GM18873 (cell line): ENCODE data around the gene ANKZF1.
"Not testable (repeated sequence)": the region's sequence is repeated elsewhere in the genome, so short reads cannot be mapped to it uniquely, and the experiment has no call there.

ENCODE experiments used
- ATAC-seq: cut with Tn5 transposase; IDR thresholded peaks from one replicate; pipeline ENCODE4 v1.9.1; 2021; ENCODE audit warnings: mild to moderate bottlenecking, moderate library complexity, moderate number of reproducible peaks; ENCODE audit not compliant: unreplicated experiment, low FRiP score

The ANKZF1 gene

GRCh38 chr2:219229305-219230058 is at the start of gene ANKZF1, which contains the start of gene ATG9A:
TSS of gene ANKZF1 (plus strand) at chr2:219229806. CDS start at chr2:219230258, 452 bp downstream.
TSS of gene ATG9A (minus strand) at chr2:219229636. CDS start at chr2:219228024, 1,612 bp downstream.
- peak; percentile 95 for ATAC-seq

GRCh38 chr2:219180961-219181360 is 48.6 kb upstream of the ANKZF1 start:
- ATAC-seq = no peak

GRCh38 chr2:219181531-219181930 is 48.1 kb upstream of the ANKZF1 start:
- no peak for ATAC-seq

- ATAC-seq = no peak
Measured at GRCh38 chr2:219182331-219183150, 47.1 kb upstream of the ANKZF1 start.

GRCh38 chr2:219183151-219183772 is 46.3 kb upstream of the ANKZF1 start:
- ATAC-seq = no peak

GRCh38 chr2:219184121-219184520 is 45.5 kb upstream of the ANKZF1 start:
- no peak for ATAC-seq

- no peak for ATAC-seq
Measured at GRCh38 chr2:219186754-219187456, 42.7 kb upstream of the ANKZF1 start.

- ATAC-seq = no peak
Measured at GRCh38 chr2:219197388-219197787, 32.2 kb upstream of the ANKZF1 start.

- ATAC-seq = no peak
Measured at GRCh38 chr2:219198974-219199373, 30.6 kb upstream of the ANKZF1 start.

GRCh38 chr2:219199470-219200211 is 30.0 kb upstream of the ANKZF1 start:
- no peak for ATAC-seq

- ATAC-seq = not testable (repeated sequence)
Measured at GRCh38 chr2:219200502-219201326, 28.9 kb upstream of the ANKZF1 start.

GRCh38 chr2:219201331-219201730 is 28.3 kb upstream of the ANKZF1 start:
- not testable (repeated sequence) for ATAC-seq

GRCh38 chr2:219204425-219205164 is 25.0 kb upstream of the ANKZF1 start:
- no peak for ATAC-seq

GRCh38 chr2:219205165-219205538 is 24.5 kb upstream of the ANKZF1 start:
- no peak for ATAC-seq

- ATAC-seq = no peak
Measured at GRCh38 chr2:219205981-219206327, 23.7 kb upstream of the ANKZF1 start.

- peak; percentile 94 for ATAC-seq
Measured at GRCh38 chr2:219206328-219207133, 23.1 kb upstream of the ANKZF1 start, which contains the start of gene ZFAND2B. TSS of gene ZFAND2B (plus strand) at chr2:219206782. CDS start at chr2:219206988, 206 bp downstream.

- no peak for ATAC-seq
Measured at GRCh38 chr2:219207134-219207883, 22.3 kb upstream of the ANKZF1 start.
